ENCODE data around the gene SLC7A8. TPM values are rescaled to one million over a fixed set of nuclear protein-coding genes. Genes with fewer than 3 reads are reported as not detected.

Gene SLC7A8
- total and polyA plus RNA-seq, 2 of the 4 experiments (the other 2 are of a cell fraction), result 0.31 TPM; not detected in 1

DNA sequence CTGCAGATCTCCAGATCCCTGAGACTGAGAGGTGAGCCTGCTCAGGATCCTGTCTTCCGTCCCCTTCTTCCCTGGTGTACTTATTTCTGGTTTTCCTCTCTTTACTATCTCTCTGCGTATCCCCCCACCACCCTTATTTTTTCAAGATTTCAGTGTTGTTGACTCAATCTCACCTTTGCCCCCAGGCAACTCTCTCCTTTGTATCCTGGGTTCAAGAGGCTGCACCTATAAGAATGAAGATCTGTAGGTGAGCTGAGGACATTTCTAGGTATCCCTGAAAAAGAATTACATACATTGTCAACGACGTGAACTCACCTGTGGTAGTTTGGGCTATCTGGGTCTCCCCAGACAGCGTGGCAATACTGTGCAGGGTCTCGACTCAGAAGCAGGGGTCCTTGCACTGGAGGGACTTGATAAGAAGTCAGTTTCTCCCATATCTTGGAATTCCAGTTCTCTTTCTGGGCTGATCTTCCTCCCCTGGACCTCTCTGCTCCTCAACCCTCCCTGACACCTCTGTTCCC, 79.3 kb downstream of the SLC7A8 start:
- H3K9ac ChIP-seq (ENCODE audit: low read depth, low read length), result peak overlapping the region; percentile 56
- in situ Hi-C loops (cut with MboI; ENCODE audit: low sequenced_read_pairs), result loop anchor here (5.0 kb wide), 1 partner anchor 37 kb away; no protein-coding TSS in a partner anchor
- TF ChIP-seq POLR2A (IDR thresholded peaks at IDR 0.05; ENCODE audit: low read depth, low read length) (no peak), MAFK (IDR thresholded peaks at IDR 0.05; ENCODE audit: low read depth, low read length) (no peak), FOS (IDR thresholded peaks at IDR 0.05; ENCODE audit: low read depth, low read length) (no peak), BHLHE40 (IDR thresholded peaks at IDR 0.05; ENCODE audit: low read depth, low read length) (no peak), RFX5 (IDR thresholded peaks at IDR 0.05; ENCODE audit: low read depth, low read length) (no peak), MAZ (IDR thresholded peaks at IDR 0.05; ENCODE audit: borderline replicate concordance, low read depth, low read length) (no peak), CHD1 (IDR thresholded peaks at IDR 0.05; ENCODE audit: low read depth, low read length) (no peak), RAD21 (IDR thresholded peaks at IDR 0.05; ENCODE audit: low read length) (no peak), RCOR1 (IDR thresholded peaks at IDR 0.05; ENCODE audit: insufficient replicate concordance, low read length) (no peak), CEBPB (IDR thresholded peaks at IDR 0.05; ENCODE audit: low read depth, low read length) (no peak), SMC3 (IDR thresholded peaks at IDR 0.05; ENCODE audit: low read depth, low read length) (no peak), NFE2L2 (IDR thresholded peaks at IDR 0.05; ENCODE audit: low read depth, low read length) (no peak), ELK1 (IDR thresholded peaks at IDR 0.05; ENCODE audit: borderline replicate concordance, low read depth, low read length) (no peak)
- TF ChIP-seq, protein P1, sequence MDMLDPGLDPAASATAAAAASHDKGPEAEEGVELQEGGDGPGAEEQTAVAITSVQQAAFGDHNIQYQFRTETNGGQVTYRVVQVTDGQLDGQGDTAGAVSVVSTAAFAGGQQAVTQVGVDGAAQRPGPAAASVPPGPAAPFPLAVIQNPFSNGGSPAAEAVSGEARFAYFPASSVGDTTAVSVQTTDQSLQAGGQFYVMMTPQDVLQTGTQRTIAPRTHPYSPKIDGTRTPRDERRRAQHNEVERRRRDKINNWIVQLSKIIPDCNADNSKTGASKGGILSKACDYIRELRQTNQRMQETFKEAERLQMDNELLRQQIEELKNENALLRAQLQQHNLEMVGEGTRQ (IDR thresholded peaks at IDR 0.05; ENCODE audit: low read depth, low read length), result no peak
- TF ChIP-seq, protein P2, sequence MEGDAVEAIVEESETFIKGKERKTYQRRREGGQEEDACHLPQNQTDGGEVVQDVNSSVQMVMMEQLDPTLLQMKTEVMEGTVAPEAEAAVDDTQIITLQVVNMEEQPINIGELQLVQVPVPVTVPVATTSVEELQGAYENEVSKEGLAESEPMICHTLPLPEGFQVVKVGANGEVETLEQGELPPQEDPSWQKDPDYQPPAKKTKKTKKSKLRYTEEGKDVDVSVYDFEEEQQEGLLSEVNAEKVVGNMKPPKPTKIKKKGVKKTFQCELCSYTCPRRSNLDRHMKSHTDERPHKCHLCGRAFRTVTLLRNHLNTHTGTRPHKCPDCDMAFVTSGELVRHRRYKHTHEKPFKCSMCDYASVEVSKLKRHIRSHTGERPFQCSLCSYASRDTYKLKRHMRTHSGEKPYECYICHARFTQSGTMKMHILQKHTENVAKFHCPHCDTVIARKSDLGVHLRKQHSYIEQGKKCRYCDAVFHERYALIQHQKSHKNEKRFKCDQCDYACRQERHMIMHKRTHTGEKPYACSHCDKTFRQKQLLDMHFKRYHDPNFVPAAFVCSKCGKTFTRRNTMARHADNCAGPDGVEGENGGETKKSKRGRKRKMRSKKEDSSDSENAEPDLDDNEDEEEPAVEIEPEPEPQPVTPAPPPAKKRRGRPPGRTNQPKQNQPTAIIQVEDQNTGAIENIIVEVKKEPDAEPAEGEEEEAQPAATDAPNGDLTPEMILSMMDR (conservative IDR thresholded peaks at IDR 0.05; ENCODE audit: low read depth, low read length), result no peak

More for the DNA sequence above, 79.3 kb downstream of the SLC7A8 start:
- peak overlapping the region; percentile 85 for H3K23ac ChIP-seq (ENCODE audit: low read depth, low read length)
- H2AFZ ChIP-seq (replicated peaks; ENCODE audit: low read length, poor library complexity), result peak overlapping the region; percentile 90
- intact Hi-C loops (cut with micrococcal nuclease) (no loop called here), dilution Hi-C loops (cut with HindIII; ENCODE audit: low sequenced_read_pairs, unreplicated experiment) (no loop called here)
- H3K4me1 ChIP-seq (ENCODE audit: control insufficient read depth, insufficient read depth, low read length), result peaks cover 6% of the 10 kb centered on the region
- WGBS, 2 experiments (ENCODE audit: extremely low coverage in 2 of 2, insufficient read length in 1 of 2), result no CpG with 5 or more reads among the region's 6 CpGs
- peak overlapping the region; percentile 41; the same call in 1 of the 2 replicates for H4K5ac ChIP-seq (ENCODE audit: low read depth, low read length)
- H4K20me1 ChIP-seq (ENCODE audit: insufficient read depth, low read length), result peaks cover 16% of the 10 kb centered on the region; the same call in 1 of the 2 replicates
- DNase-seq (no peak), ATAC-seq (ENCODE audit: low read depth) (no peak)
- H2AK9ac ChIP-seq (replicated peaks; ENCODE audit: low read depth, low read length, poor library complexity), result no peak overlapping the region
- peaks cover 4% of the 10 kb centered on the region; the same call in 1 of the 2 replicates for H3K36me3 ChIP-seq (ENCODE audit: control insufficient read depth, insufficient read depth, low read length)
- no peaks in the 10 kb centered on the region for H3K9me3 ChIP-seq (ENCODE audit: control insufficient read depth, insufficient read depth, low read length)
- peak overlapping the region; percentile 65; the same call in 1 of the 3 replicates for H2BK15ac ChIP-seq (ENCODE audit: low read depth, low read length)
- H2BK20ac ChIP-seq (ENCODE audit: low read depth, low read length), result peak overlapping the region; percentile 52; the same call in 1 of the 2 replicates
- H3K9me1 ChIP-seq (ENCODE audit: insufficient read depth, low read length), result peaks cover 2% of the 10 kb centered on the region; the same call in 1 of the 2 replicates
- peak overlapping the region; percentile 88 for H2BK120ac ChIP-seq (ENCODE audit: low read depth, low read length)
- H2BK5ac ChIP-seq (ENCODE audit: low read depth, low read length, poor library complexity, severe bottlenecking), result no peak overlapping the region
- H3K4me3 ChIP-seq (ENCODE audit: insufficient read depth, low read depth, low read length), result no peak overlapping the region
- peak overlapping the region; percentile 75; the same call in 1 of the 2 replicates for H2AK5ac ChIP-seq (ENCODE audit: low read depth, low read length)
- H3K4me2 ChIP-seq (ENCODE audit: low read depth, low read length), result peak overlapping the region; percentile 56
- ChIA-PET CTCF (interaction anchor here (0.7 to 1.4 kb wide), 4 partner anchors 9 to 42 kb away, joined by 3 to 5 read pairs (median 4); no protein-coding TSS in a partner anchor), POLR2A (ENCODE audit: unreplicated experiment) (no interaction called here)
- H3K56ac ChIP-seq (ENCODE audit: extremely low read depth, insufficient read depth, low read length), result no peak overlapping the region
- no TSS peak for BruUV-seq (replicated peaks)
- H3K27me3 ChIP-seq (ENCODE audit: control insufficient read depth, insufficient read depth, low read length), result no peaks in the 10 kb centered on the region
- peak overlapping the region; percentile 39 to 59; a peak in 2 of 4 replicates for H4K8ac ChIP-seq (ENCODE audit: low read depth in 2 of 2, low read length in 2 of 2)
- peak overlapping the region; percentile 44 for H4K91ac ChIP-seq (ENCODE audit: insufficient read depth, low read depth, low read length)
- peaks cover 3 to 23% of the 10 kb centered on the region in 2 experiments; a peak in 3 of 4 replicates for H3K79me1 ChIP-seq (ENCODE audit: low read depth in 1 of 2, low read length in 2 of 2)
- H3K27ac ChIP-seq (ENCODE audit: insufficient read depth, low read length), result no peak overlapping the region
- peak overlapping the region; percentile 75 for H3K4ac ChIP-seq (ENCODE audit: low read depth, low read length)
- no peak overlapping the region; the same call in 1 of the 2 replicates for H3K18ac ChIP-seq (ENCODE audit: low read depth, low read length)
- peak overlapping the region; percentile 90 for H3K14ac ChIP-seq (replicated peaks; ENCODE audit: low read depth, low read length)

Measured in IMR-90 (cell line).